Keratinocyte (primary cell): ENCODE results near the gene SLC51A.

ENCODE experiments used
- CTCF ChIP-seq, 3 experiments: IDR thresholded peaks in 1 of 3; conservative IDR thresholded peaks in 1 of 3; optimal IDR thresholded peaks in 1 of 3; 2 replicates in 2 of 3; 3 replicates in 1 of 3; pipeline versions ENCODE3 to v1.5.1; 2011; ENCODE audit warnings: low read length in 3 of 3, mild to moderate bottlenecking in 3 of 3, moderate library complexity in 2 of 3, control low read depth in 1 of 3, inconsistent platforms in 1 of 3; ENCODE audit not compliant: insufficient read depth in 2 of 3; ENCODE audit errors: extremely low read depth in 1 of 3
- EZH2 ChIP-seq: IDR thresholded peaks from one replicate; pipeline ENCODE4 v1.6.1; 2012; ENCODE audit warnings: inconsistent platforms, mild to moderate bottlenecking, low read length, moderate library complexity

GRCh38 chr3:196203846-196204245 is 12.5 kb upstream of the SLC51A start:
- TF ChIP-seq CTCF (optimal IDR thresholded peaks at IDR 0.05 in 1 of 3, IDR thresholded peaks at IDR 0.05 in 1 of 3, conservative IDR thresholded peaks at IDR 0.05 in 1 of 3; ENCODE audit: extremely low read depth in 1 of 3, insufficient read depth in 2 of 3, low read length in 3 of 3) (no peak), EZH2 (no peak)
